HG02938 (cell line): Measurements from ENCODE around the gene SCUBE3.

Experiments used
- ATAC-seq: cut with Tn5 transposase; IDR thresholded peaks from one replicate; pipeline ENCODE4 v1.9.1; 2021; ENCODE audit warnings: mild to moderate bottlenecking, moderate library complexity; ENCODE audit not compliant: unreplicated experiment

The SCUBE3 gene

GRCh38 chr6:35237476-35237875, 23.7 kb downstream of the SCUBE3 start:
- no peak for ATAC-seq

GRCh38 chr6:35238843-35239289, 25.1 kb downstream of the SCUBE3 start:
- no peak for ATAC-seq

- ATAC-seq, result no peak
Measured at GRCh38 chr6:35239581-35239980, 25.8 kb downstream of the SCUBE3 start.

- no peak for ATAC-seq
Measured at GRCh38 chr6:35240838-35241801, 27.4 kb downstream of the SCUBE3 start.

GRCh38 chr6:35242486-35242885, 28.7 kb downstream of the SCUBE3 start:
- ATAC-seq, result no peak

- no peak for ATAC-seq
Measured at GRCh38 chr6:35242906-35243305, 29.1 kb downstream of the SCUBE3 start.

- no peak for ATAC-seq
Measured at GRCh38 chr6:35243386-35243958, 29.7 kb downstream of the SCUBE3 start.

GRCh38 chr6:35244551-35244950, 30.8 kb downstream of the SCUBE3 start:
- ATAC-seq, result no peak

- no peak for ATAC-seq
Measured at GRCh38 chr6:35247642-35248231, 34.0 kb downstream of the SCUBE3 start.

- ATAC-seq, result no peak
Measured at GRCh38 chr6:35248300-35248699, 34.5 kb downstream of the SCUBE3 start.

GRCh38 chr6:35248965-35249364, 35.2 kb downstream of the SCUBE3 start:
- no peak for ATAC-seq

GRCh38 chr6:35251949-35252348, 38.2 kb downstream of the SCUBE3 start:
- ATAC-seq, result no peak

- no peak for ATAC-seq
Measured at GRCh38 chr6:35253249-35253648, 39.5 kb downstream of the SCUBE3 start.

GRCh38 chr6:35258336-35258735, 44.6 kb downstream of the SCUBE3 start:
- ATAC-seq, result no peak

GRCh38 chr6:35258858-35259193, 45.1 kb downstream of the SCUBE3 start:
- peak; percentile 15 for ATAC-seq

- ATAC-seq, result peak; percentile 80
Measured at GRCh38 chr6:35259194-35259947, 45.6 kb downstream of the SCUBE3 start, which contains the start of gene ZNF76. ZNF76 (plus strand) TSS chr6:35259735; CDS start chr6:35281152, 21,417 bp downstream.

- peak; percentile 43 for ATAC-seq
Measured at GRCh38 chr6:35259948-35260590, 46.3 kb downstream of the SCUBE3 start.

GRCh38 chr6:35260591-35261570, 47.1 kb downstream of the SCUBE3 start:
- no peak for ATAC-seq

- no peak for ATAC-seq
Measured at GRCh38 chr6:35262596-35262995, 48.8 kb downstream of the SCUBE3 start.
